ENCODE measurements around the gene SCN1A.

SCN1A gene

GRCh38 chr2:166084301-166084700 lies 43.5 kb downstream of the SCN1A start:
- H3K4me3 ChIP-seq (ENCODE audit: low read depth, low read length): no peak overlapping the region

GRCh38 chr2:166082736-166083135 lies 45.1 kb downstream of the SCN1A start:
- H3K4me3 ChIP-seq (ENCODE audit: low read depth, low read length): no peak overlapping the region

GRCh38 chr2:166081852-166082251 lies 46.0 kb downstream of the SCN1A start:
- no peak overlapping the region for H3K4me3 ChIP-seq (ENCODE audit: low read depth, low read length)

GRCh38 chr2:166081131-166081632 lies 46.6 kb downstream of the SCN1A start:
- no peak overlapping the region for H3K4me3 ChIP-seq (ENCODE audit: low read depth, low read length)

- H3K4me3 ChIP-seq (ENCODE audit: low read depth, low read length): no peak overlapping the region
These were observed 53.4 kb downstream of the SCN1A start for GRCh38 chr2:166074430-166074829.

GRCh38 chr2:166074011-166074410 lies 53.8 kb downstream of the SCN1A start:
- no peak overlapping the region for H3K4me3 ChIP-seq (ENCODE audit: low read depth, low read length)

- H3K4me3 ChIP-seq (ENCODE audit: low read depth, low read length): no peak overlapping the region
These were observed 57.6 kb downstream of the SCN1A start for GRCh38 chr2:166070231-166070630.

GRCh38 chr2:166068981-166069380 lies 58.8 kb downstream of the SCN1A start:
- no peak overlapping the region for H3K4me3 ChIP-seq (ENCODE audit: low read depth, low read length)

GRCh38 chr2:166067229-166067628 lies 60.6 kb downstream of the SCN1A start:
- H3K4me3 ChIP-seq (ENCODE audit: low read depth, low read length): no peak overlapping the region

GRCh38 chr2:166060191-166060590 lies 67.6 kb downstream of the SCN1A start:
- no peak overlapping the region for H3K4me3 ChIP-seq (ENCODE audit: low read depth, low read length)

- no peak overlapping the region for H3K4me3 ChIP-seq (ENCODE audit: low read depth, low read length)
These were observed 70.3 kb downstream of the SCN1A start for GRCh38 chr2:166057370-166058164.

GRCh38 chr2:166044853-166045483 lies 82.9 kb downstream of the SCN1A start:
- no peak overlapping the region for H3K4me3 ChIP-seq (ENCODE audit: low read depth, low read length)

- no peak overlapping the region for H3K4me3 ChIP-seq (ENCODE audit: low read depth, low read length)
These were observed 84.9 kb downstream of the SCN1A start for GRCh38 chr2:166042768-166043390.

GRCh38 chr2:166042356-166042755 lies 85.5 kb downstream of the SCN1A start:
- H3K4me3 ChIP-seq (ENCODE audit: low read depth, low read length): no peak overlapping the region

- H3K4me3 ChIP-seq (ENCODE audit: low read depth, low read length): no peak overlapping the region
These were observed 86.2 kb downstream of the SCN1A start for GRCh38 chr2:166041613-166042012.

GRCh38 chr2:166032361-166032760 lies 95.5 kb downstream of the SCN1A start:
- no peak overlapping the region for H3K4me3 ChIP-seq (ENCODE audit: low read depth, low read length)

GRCh38 chr2:166031054-166031453 lies 96.8 kb downstream of the SCN1A start:
- no peak overlapping the region for H3K4me3 ChIP-seq (ENCODE audit: low read depth, low read length)

GRCh38 chr2:166025313-166025712 lies 102.5 kb downstream of the SCN1A start:
- no peak overlapping the region for H3K4me3 ChIP-seq (ENCODE audit: low read depth, low read length)

- no peak overlapping the region for H3K4me3 ChIP-seq (ENCODE audit: low read depth, low read length)
These were observed 110.6 kb downstream of the SCN1A start for GRCh38 chr2:166017208-166017607.

GRCh38 chr2:166013878-166014277 lies 113.9 kb downstream of the SCN1A start:
- no peak overlapping the region for H3K4me3 ChIP-seq (ENCODE audit: low read depth, low read length)

GRCh38 chr2:166011660-166012059 lies 116.2 kb downstream of the SCN1A start:
- H3K4me3 ChIP-seq (ENCODE audit: low read depth, low read length): no peak overlapping the region

- no peak overlapping the region for H3K4me3 ChIP-seq (ENCODE audit: low read depth, low read length)
These were observed 127.4 kb downstream of the SCN1A start for GRCh38 chr2:166000401-166000800.
